H1 (cell line): ENCODE results near the gene JADE3. TPM values are rescaled to one million over a fixed set of nuclear protein-coding genes. Genes with fewer than 3 reads are reported as not detected.

Experiments
- CTCF ChIA-PET: fragments of 300-600 bp; sonication (Branson Sonifier 250); formaldehyde crosslinking; loops from one replicate; lab custom pipeline; 2021; ENCODE audit not compliant: partially characterized antibody; lab: Charles Lee
- POLR2A ChIA-PET: fragments of 300-600 bp; sonication (Branson Sonifier 250); formaldehyde crosslinking; loops from one replicate; lab custom pipeline; 2021; ENCODE audit warnings: inconsistent platforms; ENCODE audit not compliant: partially characterized antibody; lab: Charles Lee
- DNase-seq, 2 experiments: peaks; one replicate each; pipeline versions ENCODE4 v3.0.0 to v3.0.0-alpha.2; 2010 to 2022; ENCODE audit warnings: low spot score in 2 of 2, low read depth in 1 of 2, mixed read lengths in 1 of 2
- FAIRE-seq: peaks from 2 replicates; lab custom pipeline; 2011; peaks lifted over from hg19 to GRCh38; lab: Jason Lieb, UNC
- H2AFZ ChIP-seq: 2 replicates; pipeline ENCODE4 v1.8.1; 2012; ENCODE audit warnings: low read length, inconsistent platforms
- H2AK5ac ChIP-seq: 2 replicates; pipeline ENCODE4 v1.6.1; 2013; ENCODE audit warnings: low read depth, low read length
- H2BK120ac ChIP-seq: replicated peaks from 2 replicates; pipeline ENCODE3; 2013; ENCODE audit warnings: low read depth, low read length, inconsistent platforms
- H2BK12ac ChIP-seq: 2 replicates; pipeline ENCODE4 v1.6.1; 2013; ENCODE audit warnings: low read depth, low read length
- H2BK15ac ChIP-seq: 2 replicates; pipeline ENCODE4 v1.6.1; 2013; ENCODE audit warnings: low read length
- H2BK20ac ChIP-seq: 2 replicates; pipeline ENCODE4 v1.6.1; 2013; ENCODE audit warnings: low read length
- H2BK5ac ChIP-seq: 2 replicates; pipeline ENCODE4 v1.6.1; 2013; ENCODE audit warnings: low read depth, low read length
- H3K14ac ChIP-seq: 2 replicates; pipeline ENCODE4 v1.6.1; 2013; ENCODE audit warnings: inconsistent platforms; ENCODE audit not compliant: insufficient read length
- H3K18ac ChIP-seq: 2 replicates; pipeline ENCODE4 v1.6.1; 2013; ENCODE audit warnings: low read length; ENCODE audit errors: extremely low read depth
- H3K23ac ChIP-seq: 2 replicates; pipeline ENCODE4 v1.6.1; 2013; ENCODE audit warnings: inconsistent platforms; ENCODE audit not compliant: insufficient read length
- H3K23me2 ChIP-seq: 2 replicates; pipeline ENCODE4 v1.6.1; 2013; ENCODE audit warnings: low read depth, low read length
- H3K27ac ChIP-seq: 2 replicates; pipeline ENCODE4 v1.6.1; 2011; ENCODE audit warnings: low read depth, low read length, inconsistent platforms
- H3K27me3 ChIP-seq, 4 experiments: replicated peaks in 1 of 4; 1 replicate in 1 of 4; 2 replicates in 3 of 4; pipeline versions ENCODE4 v1.6.1 to v1.8.1; 2011 to 2013; ENCODE audit warnings: low read length in 3 of 4, mild to moderate bottlenecking in 3 of 4, inconsistent platforms in 2 of 4, mixed read lengths in 2 of 4, moderate library complexity in 1 of 4; ENCODE audit not compliant: control insufficient read depth in 3 of 4, insufficient read depth in 3 of 4; ENCODE audit errors: extremely low read depth in 1 of 4
- H3K36me3 ChIP-seq, 4 experiments: 2 replicates each; pipeline versions ENCODE4 v1.6.1 to v1.8.1; 2011 to 2013; ENCODE audit warnings: mild to moderate bottlenecking in 4 of 4, low read length in 3 of 4, moderate library complexity in 2 of 4, control low read depth in 1 of 4, inconsistent platforms in 1 of 4; ENCODE audit not compliant: insufficient read depth in 4 of 4, control insufficient read depth in 2 of 4
- H3K4ac ChIP-seq: replicated peaks from 2 replicates; pipeline ENCODE3; 2013; ENCODE audit warnings: low read length, low read depth, mixed read lengths, inconsistent platforms; ENCODE audit not compliant: insufficient read length
- H3K4me1 ChIP-seq, 4 experiments: replicated peaks in 1 of 4; 1 replicate in 1 of 4; 2 replicates in 3 of 4; pipeline versions ENCODE4 v1.6.1 to v1.8.1; 2011 to 2013; ENCODE audit warnings: low read length in 3 of 4, inconsistent platforms in 2 of 4, mixed read lengths in 1 of 4; ENCODE audit not compliant: insufficient read depth in 4 of 4, control insufficient read depth in 3 of 4
- H3K4me2 ChIP-seq, 2 experiments: 2 replicates each; pipeline versions ENCODE4 v1.6.1 to v1.8.1; 2011 to 2013; ENCODE audit warnings: low read depth in 2 of 2, low read length in 2 of 2, control low read depth in 1 of 2, inconsistent platforms in 1 of 2, mild to moderate bottlenecking in 1 of 2; ENCODE audit not compliant: insufficient read depth in 1 of 2
- H3K4me3 ChIP-seq, 4 experiments: fragments of 200-600, 300-600 bp in 1 of 4; sonication (generic), shearing (Covaris generic), sonication (Bioruptor Twin) in 1 of 4; 2 replicates each; pipeline versions ENCODE4 v1.5.1 to v1.8.1; 2011 to 2016; ENCODE audit warnings: low read length in 4 of 4, low read depth in 3 of 4, control low read depth in 2 of 4, inconsistent platforms in 2 of 4, mild to moderate bottlenecking in 2 of 4, mixed read lengths in 1 of 4, moderate library complexity in 1 of 4; ENCODE audit not compliant: insufficient read depth in 2 of 4; ENCODE audit errors: extremely low read depth in 1 of 4
- H3K56ac ChIP-seq: replicated peaks from 2 replicates; pipeline ENCODE3; 2013; ENCODE audit warnings: low read depth, mild to moderate bottlenecking, mixed read lengths, low read length, inconsistent platforms; ENCODE audit not compliant: insufficient read length
- H3K79me1 ChIP-seq: 2 replicates; pipeline ENCODE4 v1.6.1; 2013; ENCODE audit warnings: low read depth, low read length, control low read depth
- H3K79me2 ChIP-seq, 2 experiments: 2 replicates each; pipeline versions ENCODE4 v1.6.1 to v1.8.1; 2012 to 2013; ENCODE audit warnings: low read length in 2 of 2, mild to moderate bottlenecking in 2 of 2, inconsistent platforms in 1 of 2; ENCODE audit not compliant: insufficient read depth in 2 of 2, control insufficient read depth in 1 of 2
- H3K9ac ChIP-seq, 4 experiments: replicated peaks in 1 of 4; 1 replicate in 1 of 4; 2 replicates in 3 of 4; pipeline versions ENCODE4 v1.6.1 to v1.8.1; 2011 to 2013; ENCODE audit warnings: low read depth in 3 of 4, low read length in 3 of 4, control low read depth in 2 of 4, mild to moderate bottlenecking in 2 of 4, moderate library complexity in 2 of 4, inconsistent platforms in 1 of 4; ENCODE audit errors: extremely low read depth in 1 of 4
- H3K9me3 ChIP-seq, 2 experiments: 2 replicates each; pipeline versions ENCODE4 v1.6.1 to v1.8.1; 2012 to 2013; ENCODE audit warnings: mild to moderate bottlenecking in 2 of 2, moderate library complexity in 2 of 2, control low read depth in 1 of 2, inconsistent platforms in 1 of 2, low read depth in 1 of 2, low read length in 1 of 2, mixed read lengths in 1 of 2; ENCODE audit not compliant: insufficient read depth in 2 of 2
- H4K20me1 ChIP-seq, 2 experiments: replicated peaks in 1 of 2; 2 replicates each; pipeline versions ENCODE3 to v1.8.1; 2011 to 2013; ENCODE audit warnings: inconsistent platforms in 2 of 2, low read length in 2 of 2, mild to moderate bottlenecking in 1 of 2; ENCODE audit not compliant: insufficient read depth in 2 of 2, control insufficient read depth in 1 of 2
- H4K5ac ChIP-seq: 2 replicates; pipeline ENCODE4 v1.6.1; 2013; ENCODE audit warnings: low read length, low read depth, mixed read lengths, inconsistent platforms; ENCODE audit not compliant: insufficient read length
- H4K8ac ChIP-seq: 2 replicates; pipeline ENCODE4 v1.8.0; 2013; ENCODE audit warnings: mild to moderate bottlenecking, moderate library complexity, low read length, inconsistent platforms; ENCODE audit not compliant: insufficient read depth; ENCODE audit errors: extremely low read depth
- H4K91ac ChIP-seq: replicated peaks from 2 replicates; pipeline ENCODE3; 2013; ENCODE audit warnings: low read length, mixed read lengths, inconsistent platforms; ENCODE audit not compliant: insufficient read length
- ATF2 ChIP-seq: IDR thresholded peaks from 2 replicates; pipeline ENCODE4 v1.6.1; 2012; ENCODE audit warnings: low read length, inconsistent platforms
- EP300 ChIP-seq, 2 experiments: IDR thresholded peaks; 1 replicate in 1 of 2; 2 replicates in 1 of 2; pipeline ENCODE4 v1.6.1; 2011 to 2012; ENCODE audit warnings: low read depth in 2 of 2, low read length in 2 of 2, mild to moderate bottlenecking in 2 of 2, borderline replicate concordance in 1 of 2, inconsistent platforms in 1 of 2, moderate library complexity in 1 of 2
- SP1 ChIP-seq: IDR thresholded peaks from 2 replicates; pipeline ENCODE4 v1.6.1; 2011; ENCODE audit warnings: low read depth, low read length
- TAF7 ChIP-seq: optimal IDR thresholded peaks from 2 replicates; pipeline ENCODE3; 2011; ENCODE audit warnings: low read depth, mild to moderate bottlenecking, inconsistent platforms, low read length, moderate library complexity, borderline replicate concordance
- polyA plus RNA-seq, 7 experiments: library from polyadenylated mRNA; depleted of rRNA in 3 of 7; stranded (reverse) in 5 of 7; unstranded in 2 of 7; fragments of >200 nt in 5 of 7; fragments of 200-250 nt in 2 of 7; gene quantifications; 1 replicate in 5 of 7; 2 replicates in 1 of 7; 4 replicates in 1 of 7; pipeline versions ENCODE4 v1.2.1 to v1.2.3, GENCODE V29; 2011 to 2013; ENCODE audit warnings: missing spikeins in 2 of 7, mixed read lengths in 2 of 7
- total RNA-seq: library from RNA; stranded (reverse); fragmentation: NEBNext Ultra II Directional; extraction: Animal tissue kit (Norgen Biotek cat#: 25700); gene quantifications from 2 replicates; pipeline ENCODE4 v1.2.1, GENCODE V29; 2021

Gene JADE3
- total and polyA plus RNA-seq, 2 of the 8 experiments (the other 6 are each of a cell fraction or from before 2014, with no cell fraction given): 6.9 to 21.5 TPM

- Histone ChIP-seq H3K9ac (no peak overlapping the region), H4K5ac (no peak overlapping the region), H2BK20ac (no peak overlapping the region), H3K79me2 (peaks cover 0 to 83% of the 10 kb centered on the region in 2 experiments; a peak in 2 of 4 replicates), H2BK15ac (no peak overlapping the region), H2AFZ (no peak overlapping the region), H4K20me1 (peaks cover 0 to 2% of the 10 kb centered on the region in 2 experiments), H2BK12ac (no peak overlapping the region), H3K23ac (no peak overlapping the region), H3K79me1 (no peaks in the 10 kb centered on the region), H3K14ac (no peak overlapping the region), H4K8ac (no peak overlapping the region), H2BK5ac (no peak overlapping the region), H2BK120ac (no peak overlapping the region), H4K91ac (no peak overlapping the region), H3K27me3 (no peaks in the 10 kb centered on the region), H3K23me2 (no peaks in the 10 kb centered on the region), H3K4ac (no peak overlapping the region), H3K4me3 (no peak overlapping the region), H3K4me2 (no peak overlapping the region), H3K4me1 (no peaks in the 10 kb centered on the region), H3K36me3 (no peaks in the 10 kb centered on the region), H3K56ac (no peak overlapping the region), H3K18ac (no peak overlapping the region), H2AK5ac (no peak overlapping the region), H3K9me3 (no peaks in the 10 kb centered on the region), H3K27ac (no peak overlapping the region)
- no peak for DNase-seq
- TF ChIP-seq ATF2: no peak
- TF ChIP-seq EP300 (IDR thresholded peaks at IDR 0.05; ENCODE audit: borderline replicate concordance in 1 of 2, low read depth in 2 of 2, low read length in 2 of 2): no peak
- TF ChIP-seq TAF7: no peak
- TF ChIP-seq SP1: no peak
- ChIA-PET POLR2A (no interaction called here), CTCF (no interaction called here)
- FAIRE-seq: no peak
Observed at GRCh38 chrX:46941341-46941740, 29.1 kb downstream of the JADE3 start.
